NCI-H1048 (cell line): ENCODE measurements around the gene OPTC.
"Not testable (repeated sequence)": the region's sequence is repeated elsewhere in the genome, so short reads cannot be mapped to it uniquely, and the experiment has no call there.

Experiments
- DNase-seq: peaks from one replicate; lab custom pipeline; 2025; lab: John Stamatoyannopoulos, UW

The OPTC gene

DNA sequence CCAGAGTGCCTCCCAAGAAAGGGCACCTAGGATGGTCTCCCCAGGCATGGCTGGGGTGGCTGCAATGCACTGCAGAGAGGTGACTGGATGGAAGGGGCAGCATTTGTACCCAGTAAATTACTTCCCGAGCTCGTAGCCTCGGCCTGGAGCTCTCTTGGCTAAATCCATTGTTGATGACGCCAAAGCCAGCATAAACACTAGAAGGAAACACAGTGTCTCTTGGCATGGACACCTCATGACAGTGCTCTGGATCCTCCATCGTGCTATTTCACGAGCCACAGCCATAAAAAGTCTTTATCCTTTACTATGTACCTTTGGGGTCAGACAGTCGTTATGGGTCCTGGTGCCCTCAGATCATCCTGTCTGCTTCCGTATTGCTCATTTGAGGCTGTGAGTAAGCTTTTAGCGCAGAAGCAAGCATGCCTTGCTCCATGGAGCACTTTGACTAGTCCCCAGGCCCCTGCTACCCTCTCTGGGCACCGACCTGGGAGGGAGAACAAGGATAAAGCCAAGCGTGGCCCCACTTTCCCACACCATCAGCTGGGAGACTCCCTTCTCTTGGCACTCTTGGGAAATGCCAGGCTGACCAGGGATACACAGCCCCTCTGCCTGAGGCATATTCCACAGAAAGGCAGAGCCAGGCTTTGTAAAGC is 28.7 kb upstream of the OPTC start:
- no peak for DNase-seq

DNA sequence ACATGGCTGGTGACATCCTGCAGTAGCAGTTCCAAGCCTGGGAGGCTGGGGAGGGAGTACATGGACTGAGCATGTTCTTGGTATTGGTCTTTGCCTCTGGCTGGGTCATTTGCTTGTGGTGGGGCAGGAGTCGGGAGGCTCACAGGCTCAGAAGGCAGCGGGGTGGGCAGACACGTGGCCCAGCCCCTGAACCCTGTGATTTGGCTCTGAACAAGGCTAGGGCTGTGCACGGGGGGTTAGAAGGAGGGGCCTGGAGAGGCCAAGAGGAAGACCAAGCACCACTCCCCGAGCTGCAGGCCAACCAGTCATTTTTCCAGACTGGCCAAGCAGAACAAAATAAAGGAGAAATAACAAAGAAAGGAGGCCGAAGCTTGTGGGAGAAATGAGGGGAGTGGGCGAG is 28.0 kb upstream of the OPTC start:
- DNase-seq: no peak

- not testable (repeated sequence) for DNase-seq
Measured at GRCh38 chr1:203466906-203467549, 26.9 kb upstream of the OPTC start.

GRCh38 chr1:203467550-203467921 is 26.4 kb upstream of the OPTC start:
- DNase-seq: no peak

- DNase-seq: no peak
Measured at GRCh38 chr1:203468326-203468725, 25.6 kb upstream of the OPTC start.

- no peak for DNase-seq
Measured at GRCh38 chr1:203470240-203470639, 23.7 kb upstream of the OPTC start.

GRCh38 chr1:203471841-203472240 is 22.1 kb upstream of the OPTC start:
- DNase-seq: no peak

DNA sequence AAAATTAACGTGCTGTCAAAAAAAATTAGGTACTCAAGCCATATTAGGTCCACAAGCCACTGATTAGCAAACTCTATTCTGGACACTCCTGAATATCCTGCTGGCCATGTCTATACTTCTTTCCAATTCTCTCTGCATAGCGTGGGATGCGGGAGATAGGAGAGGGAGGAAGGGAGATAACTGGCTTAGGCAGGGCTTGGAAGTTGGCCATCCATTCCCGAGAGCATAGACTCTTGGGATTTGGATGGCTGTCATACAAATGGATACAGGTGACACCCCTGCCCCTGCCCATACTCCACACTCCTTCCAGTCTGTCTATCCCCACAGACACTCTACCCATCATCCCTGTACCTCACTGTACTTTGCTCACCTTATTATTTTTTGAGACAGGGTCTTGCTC is 20.7 kb upstream of the OPTC start:
- no peak for DNase-seq

DNA sequence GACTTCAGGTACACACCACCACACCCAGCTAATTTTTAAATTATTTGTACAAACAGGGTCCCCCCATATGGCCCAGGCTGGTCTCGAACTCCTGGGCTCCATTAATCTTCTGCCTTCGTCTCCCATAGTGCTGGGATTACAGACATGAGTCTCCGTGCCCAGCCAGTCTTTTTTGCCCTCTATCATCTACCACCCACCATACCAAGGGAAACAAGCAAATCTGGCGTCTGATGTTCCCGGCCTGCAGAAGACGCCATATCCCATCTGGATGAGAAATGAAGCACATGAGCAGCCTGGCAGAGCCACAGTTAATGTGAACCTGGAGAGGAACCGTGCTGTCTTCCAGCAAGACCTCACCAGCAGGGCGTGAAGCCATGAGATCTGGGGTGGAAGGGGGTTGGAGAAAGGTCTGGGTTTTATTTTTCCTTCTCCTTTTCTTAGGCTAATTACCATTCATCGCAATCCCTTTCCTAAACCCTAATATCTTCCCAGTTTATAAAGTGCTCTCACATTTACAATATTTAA is 20.1 kb upstream of the OPTC start:
- DNase-seq: no peak

- DNase-seq: no peak
Measured at GRCh38 chr1:203475012-203475981, 18.7 kb upstream of the OPTC start, which contains the start of gene PRELP. Gene PRELP, plus strand, starts transcription at chr1:203475806. Its CDS starts 7,379 bp downstream, at chr1:203483185.

DNA sequence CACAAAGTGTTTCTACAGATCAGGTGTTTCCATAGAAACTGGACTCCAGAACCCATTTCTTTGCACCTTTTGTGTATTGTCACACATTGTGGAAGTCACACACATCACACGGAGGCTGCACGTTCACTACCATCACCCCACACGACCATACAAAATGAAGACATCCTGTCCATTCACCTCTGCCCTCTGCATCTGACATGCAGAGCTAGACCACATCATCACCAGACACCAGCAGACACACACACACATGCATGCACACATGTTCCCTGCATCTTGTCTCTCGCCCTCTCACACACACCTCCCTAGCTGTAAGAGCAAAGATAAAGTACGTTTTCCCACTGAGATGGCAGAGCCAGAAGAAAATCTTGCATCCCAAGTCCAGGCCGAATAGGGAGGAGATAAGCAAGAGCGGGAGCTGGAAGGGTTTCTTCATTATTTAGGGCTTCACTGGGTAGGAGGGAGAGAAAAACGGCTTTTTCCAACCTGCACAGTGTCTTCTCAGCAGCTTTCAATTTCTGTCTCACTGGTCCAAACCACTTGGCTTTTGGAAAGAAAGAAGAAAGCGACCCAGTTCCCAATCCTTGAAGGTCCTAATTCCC is 17.6 kb upstream of the OPTC start:
- DNase-seq: no peak

- DNase-seq: no peak
Measured at GRCh38 chr1:203477748-203478147, 16.2 kb upstream of the OPTC start.

GRCh38 chr1:203478231-203478630 is 15.7 kb upstream of the OPTC start:
- DNase-seq: no peak

- DNase-seq: no peak
Measured at GRCh38 chr1:203478986-203479385, 15.0 kb upstream of the OPTC start.

DNA sequence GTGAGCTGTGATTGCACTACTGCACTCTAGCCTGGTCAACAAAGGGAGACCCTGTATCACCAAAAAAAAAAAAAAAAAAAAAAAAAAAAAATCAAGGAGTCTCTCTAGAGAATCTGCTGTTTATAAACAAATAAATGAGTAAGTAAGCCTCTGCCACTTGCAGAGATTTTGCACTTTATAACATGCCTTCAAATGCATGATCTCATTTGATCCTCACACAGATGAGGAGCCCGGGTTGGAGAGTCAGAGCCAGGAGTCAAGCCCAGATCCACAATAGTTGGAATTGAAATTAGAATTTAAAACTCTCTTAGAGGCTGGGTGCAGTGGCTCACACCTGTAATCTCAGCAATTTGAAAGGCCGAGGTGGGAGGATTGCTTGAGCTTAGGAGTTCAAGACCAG is 14.3 kb upstream of the OPTC start:
- DNase-seq: no peak

GRCh38 chr1:203480084-203480483 is 13.9 kb upstream of the OPTC start:
- no peak for DNase-seq

- no peak for DNase-seq
Measured at GRCh38 chr1:203480525-203481084, 13.3 kb upstream of the OPTC start.

DNA sequence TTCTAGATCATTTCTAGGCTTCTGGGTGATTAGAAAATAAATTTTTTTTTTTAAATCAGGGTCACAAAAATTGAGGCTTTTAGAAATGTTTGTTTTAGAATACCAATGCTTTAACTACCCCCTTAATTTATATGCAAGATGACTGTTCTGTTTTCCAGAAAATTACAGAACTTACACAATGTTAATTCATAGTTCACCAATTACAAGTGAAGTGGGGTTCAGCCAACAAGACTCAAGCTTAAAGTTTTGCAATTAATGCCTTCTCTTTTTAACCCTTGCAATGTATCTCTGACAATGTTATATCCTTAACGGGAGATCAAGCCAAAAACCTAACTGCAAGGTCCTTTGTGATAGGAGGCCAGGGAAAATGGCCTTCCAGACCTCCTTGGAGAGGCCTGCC is 12.8 kb upstream of the OPTC start:
- DNase-seq: no peak

DNA sequence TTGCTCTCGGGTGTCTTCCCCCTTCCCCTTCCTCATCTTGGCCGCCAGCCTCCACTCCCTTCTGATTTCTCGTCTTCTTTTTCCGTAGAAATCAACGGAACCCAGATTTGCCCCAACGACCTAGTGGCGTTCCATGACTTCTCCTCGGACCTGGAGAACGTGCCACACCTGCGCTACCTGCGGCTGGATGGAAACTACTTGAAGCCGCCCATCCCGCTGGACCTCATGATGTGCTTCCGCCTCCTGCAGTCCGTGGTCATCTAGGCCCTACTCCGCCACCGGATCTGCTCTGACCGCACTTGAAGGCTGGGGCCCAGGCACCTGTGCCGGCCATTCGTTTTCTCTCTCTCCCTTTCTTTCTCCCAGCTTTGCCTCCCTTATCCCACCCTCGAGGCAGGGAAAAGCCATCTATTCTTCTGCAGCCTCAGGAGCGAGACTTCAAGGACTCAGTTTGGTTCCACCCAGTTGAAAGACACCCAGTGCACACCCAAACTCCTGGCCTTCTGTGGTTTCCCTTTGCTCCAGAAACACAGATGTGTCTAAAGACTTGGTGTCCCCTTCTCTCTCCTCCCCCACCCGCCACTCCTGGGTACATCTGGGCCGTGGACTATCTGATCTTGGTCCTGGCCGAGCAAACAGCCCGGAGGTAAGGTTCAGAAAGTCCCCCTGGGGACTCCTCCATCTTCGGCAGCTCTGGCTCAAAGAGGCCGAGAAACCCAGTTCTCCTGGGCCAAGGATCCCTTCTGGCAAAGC is 7.2 kb upstream of the OPTC start:
- no peak for DNase-seq

GRCh38 chr1:203488539-203488938 is 5.4 kb upstream of the OPTC start:
- DNase-seq: no peak

- no peak for DNase-seq
Measured at GRCh38 chr1:203490607-203491006, 3.3 kb upstream of the OPTC start.
